ENCODE measurements around the gene PECR.
"Not testable (repeated sequence)": the region's sequence is repeated elsewhere in the genome, so short reads cannot be mapped to it uniquely, and the experiment has no call there.

PECR gene

DNA sequence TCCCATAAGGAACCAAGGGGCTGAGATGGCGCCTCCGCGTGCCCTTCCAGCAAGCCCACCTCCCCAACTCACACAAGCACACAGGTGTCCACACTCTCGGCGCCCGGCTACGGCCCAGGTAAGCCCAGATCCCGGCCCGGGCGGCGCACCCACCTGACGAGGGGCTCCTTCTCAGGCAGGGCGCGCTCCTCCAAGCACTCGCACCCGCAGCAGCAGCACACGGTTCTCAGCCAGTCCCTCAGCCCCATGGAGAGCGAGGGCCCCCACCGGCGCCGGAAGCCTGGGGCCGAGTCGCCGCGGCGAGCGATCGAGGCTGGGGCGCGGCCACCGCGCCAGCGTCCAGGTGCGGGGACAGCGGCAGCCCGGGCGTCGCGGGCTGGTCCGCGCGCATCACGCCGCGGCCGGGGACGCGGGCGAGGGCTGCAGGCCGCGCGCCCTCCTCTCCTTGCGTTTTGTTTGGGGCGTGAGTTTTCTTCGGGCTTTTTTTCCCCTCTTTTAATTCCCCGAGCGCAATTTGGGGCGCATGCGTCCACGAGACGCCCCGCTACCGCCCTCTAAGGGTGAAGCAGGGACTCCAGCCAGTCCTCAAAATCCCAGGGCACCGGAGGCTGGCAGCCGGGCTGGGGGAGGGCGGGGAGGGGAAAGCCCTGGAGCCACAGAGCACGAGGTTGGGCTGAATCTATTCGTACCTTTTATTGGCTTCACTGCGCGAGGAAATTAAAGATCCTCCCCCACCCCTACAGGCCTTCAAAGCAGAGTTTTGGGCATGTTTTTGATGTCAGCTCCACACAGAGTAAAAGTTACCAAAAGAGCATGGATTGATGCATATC lies 68.3 kb downstream of the PECR start, which contains the start of gene MREG:
MREG (minus strand) TSS at position 472 of the 830 bp plus-strand sequence; CDS start at position 248, 224 bp downstream.
- Histone ChIP-seq H3K79me2 (ENCODE audit: low read length) (peaks cover 64% of the 10 kb centered on the region), H3K4me2 (ENCODE audit: low read length) (peak within 1 kb of the TSS; percentile 95), H3K4me1 (ENCODE audit: low read length) (peaks cover 64% of the 10 kb centered on the region), H3K27me3 (ENCODE audit: low read depth, low read length) (no peaks in the 10 kb centered on the region), H2AFZ (ENCODE audit: low read depth, low read length) (no peak within 1 kb of the TSS), H3K9me3 (ENCODE audit: insufficient read depth, low read length) (no peaks in the 10 kb centered on the region), H3K9ac (ENCODE audit: low read length) (peak within 1 kb of the TSS; percentile 97), H4K20me1 (ENCODE audit: insufficient read depth, low read length) (peaks cover 18% of the 10 kb centered on the region), H3K4me3 (ENCODE audit: low read length) (peak within 1 kb of the TSS; percentile 98), H3K27ac (ENCODE audit: low read length) (peak within 1 kb of the TSS; percentile 85), H3K36me3 (replicated peaks; ENCODE audit: low read depth, low read length) (peaks cover 12% of the 10 kb centered on the region)
- TF ChIP-seq CTCF (IDR thresholded peaks at IDR 0.05; ENCODE audit: low read depth, low read length), result peak; percentile 43
- no peak for TF ChIP-seq EZH2phosphoT487 (IDR thresholded peaks at IDR 0.05; ENCODE audit: low read depth)

- Histone ChIP-seq H3K9ac (ENCODE audit: low read length) (peak overlapping the region; percentile 97), H3K79me2 (ENCODE audit: low read length) (peaks cover 68% of the 10 kb centered on the region), H3K4me3 (ENCODE audit: low read length) (peak overlapping the region; percentile 98), H3K27ac (ENCODE audit: low read length) (peak overlapping the region; percentile 85), H4K20me1 (ENCODE audit: insufficient read depth, low read length) (peaks cover 20% of the 10 kb centered on the region), H3K4me1 (ENCODE audit: low read length) (peaks cover 61% of the 10 kb centered on the region), H3K27me3 (ENCODE audit: low read depth, low read length) (no peaks in the 10 kb centered on the region), H3K9me3 (ENCODE audit: insufficient read depth, low read length) (no peaks in the 10 kb centered on the region), H3K4me2 (ENCODE audit: low read length) (peak overlapping the region; percentile 95), H3K36me3 (replicated peaks; ENCODE audit: low read depth, low read length) (peaks cover 12% of the 10 kb centered on the region), H2AFZ (ENCODE audit: low read depth, low read length) (no peak overlapping the region)
- TF ChIP-seq CTCF (IDR thresholded peaks at IDR 0.05; ENCODE audit: low read depth, low read length) (no peak), EZH2phosphoT487 (IDR thresholded peaks at IDR 0.05; ENCODE audit: low read depth) (no peak)
Observed at GRCh38 chr2:216012830-216013079, 68.9 kb downstream of the PECR start.

- peaks cover 72% of the 10 kb centered on the region for H3K79me2 ChIP-seq (ENCODE audit: low read length)
- H3K9ac ChIP-seq (ENCODE audit: low read length), result peak overlapping the region; percentile 97
- H3K27ac ChIP-seq (ENCODE audit: low read length), result peak overlapping the region; percentile 85
- peaks cover 58% of the 10 kb centered on the region for H3K4me1 ChIP-seq (ENCODE audit: low read length)
- no peaks in the 10 kb centered on the region for H3K27me3 ChIP-seq (ENCODE audit: low read depth, low read length)
- peak overlapping the region; percentile 98 for H3K4me3 ChIP-seq (ENCODE audit: low read length)
- TF ChIP-seq EZH2phosphoT487 (IDR thresholded peaks at IDR 0.05; ENCODE audit: low read depth), result no peak
- TF ChIP-seq CTCF (IDR thresholded peaks at IDR 0.05; ENCODE audit: low read depth, low read length), result no peak
- no peak overlapping the region for H2AFZ ChIP-seq (ENCODE audit: low read depth, low read length)
- peak overlapping the region; percentile 95 for H3K4me2 ChIP-seq (ENCODE audit: low read length)
- H3K9me3 ChIP-seq (ENCODE audit: insufficient read depth, low read length), result no peaks in the 10 kb centered on the region
- H3K36me3 ChIP-seq (replicated peaks; ENCODE audit: low read depth, low read length), result peaks cover 12% of the 10 kb centered on the region
- peaks cover 20% of the 10 kb centered on the region for H4K20me1 ChIP-seq (ENCODE audit: insufficient read depth, low read length)
Observed at GRCh38 chr2:216012133-216012829, 69.3 kb downstream of the PECR start.

DNA sequence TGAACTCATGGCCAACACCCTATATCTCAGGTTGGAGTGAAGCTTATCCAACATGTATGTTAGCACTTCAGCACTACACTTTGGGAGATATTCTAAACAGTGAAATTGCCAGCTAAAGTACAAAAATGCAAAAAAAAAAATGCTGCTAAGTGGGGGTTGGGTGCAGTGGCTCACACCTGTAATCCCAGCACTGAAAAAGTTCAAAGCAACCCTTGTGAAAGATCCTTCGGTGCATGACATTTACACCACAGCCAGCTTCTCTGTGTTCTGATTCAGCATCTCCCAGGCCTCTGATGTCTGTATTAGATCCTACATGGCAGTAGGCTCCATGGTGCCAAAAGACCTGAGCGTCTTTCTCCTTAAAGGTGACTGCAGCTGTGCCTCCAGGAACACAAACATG lies 72.4 kb downstream of the PECR start:
- not testable (repeated sequence) for H3K9me3 ChIP-seq (ENCODE audit: insufficient read depth, low read length); H3K4me3 ChIP-seq (ENCODE audit: low read length); H2AFZ ChIP-seq (ENCODE audit: low read depth, low read length); H3K27ac ChIP-seq (ENCODE audit: low read length); H3K27me3 ChIP-seq (ENCODE audit: low read depth, low read length); H3K9ac ChIP-seq (ENCODE audit: low read length)
- Histone ChIP-seq H3K4me1 (ENCODE audit: low read length) (peaks cover 59% of the 10 kb centered on the region), H3K4me2 (ENCODE audit: low read length) (peak overlapping the region; percentile 27), H4K20me1 (ENCODE audit: insufficient read depth, low read length) (peaks cover 44% of the 10 kb centered on the region), H3K36me3 (replicated peaks; ENCODE audit: low read depth, low read length) (peaks cover 13% of the 10 kb centered on the region), H3K79me2 (ENCODE audit: low read length) (peaks cover 96% of the 10 kb centered on the region)

All from OCI-LY3 (cell line).